GM12865 (cell line): ENCODE results near the gene PALLD.

Experiments used
- DNase-seq: peaks from one replicate; pipeline ENCODE4 v3.0.0; 2010; ENCODE audit warnings: low read depth
- H3K4me3 ChIP-seq: 2 replicates; pipeline ENCODE4 v1.5.1; 2011; ENCODE audit warnings: mild to moderate bottlenecking, low read depth, low read length, control low read depth
- CTCF ChIP-seq: IDR thresholded peaks from 2 replicates; pipeline ENCODE4 v1.5.1; 2011; ENCODE audit warnings: low read length, control low read depth, low read depth, inconsistent platforms; ENCODE audit not compliant: insufficient read depth; ENCODE audit errors: missing control alignments

Gene PALLD

GRCh38 chr4:168648929-168649328 is 152.1 kb downstream of the PALLD start:
- no peak overlapping the region for H3K4me3 ChIP-seq
- no peak for DNase-seq
- no peak for TF ChIP-seq CTCF

- no peak for DNase-seq
- TF ChIP-seq CTCF: no peak
- H3K4me3 ChIP-seq: no peak overlapping the region
These were observed 154.5 kb downstream of the PALLD start for GRCh38 chr4:168651374-168651773.

- no peak overlapping the region for H3K4me3 ChIP-seq
- no peak for TF ChIP-seq CTCF
- no peak for DNase-seq
These were observed 155.0 kb downstream of the PALLD start for GRCh38 chr4:168651864-168652263.

GRCh38 chr4:168652755-168653154 is 155.9 kb downstream of the PALLD start:
- no peak for TF ChIP-seq CTCF

GRCh38 chr4:168654104-168654847 is 157.4 kb downstream of the PALLD start:
- H3K4me3 ChIP-seq: no peak overlapping the region
- DNase-seq: no peak
- TF ChIP-seq CTCF: no peak

More at GRCh38 chr4:168652755-168653154, 155.9 kb downstream of the PALLD start:
- H3K4me3 ChIP-seq: no peak overlapping the region
- DNase-seq: no peak

- no peak for TF ChIP-seq CTCF
- H3K4me3 ChIP-seq: no peak overlapping the region
- DNase-seq: no peak
These were observed 158.0 kb downstream of the PALLD start for GRCh38 chr4:168654848-168655174.

- no peak for DNase-seq
- no peak overlapping the region for H3K4me3 ChIP-seq
- TF ChIP-seq CTCF: no peak
These were observed 158.3 kb downstream of the PALLD start for GRCh38 chr4:168655182-168655581.
